A673 (cell line): ENCODE results near the gene RNASEH2A.

Source experiments
- CTCF ChIP-seq: fragments of 300-800, 200-600 bp; sonication (generic); conservative IDR thresholded peaks from 2 replicates; pipeline ENCODE4 v1.5.1; 2017; ENCODE audit warnings: low read depth, mild to moderate bottlenecking, antibody characterized with exemption, low read length, moderate library complexity, mixed read lengths
- EZH2 ChIP-seq: fragments of 200-600 bp; sonication (generic); IDR thresholded peaks from 2 replicates; pipeline ENCODE4 v1.6.1; 2017; ENCODE audit warnings: borderline replicate concordance, low read depth, mild to moderate bottlenecking, mixed read lengths, antibody characterized with exemption, low read length; ENCODE audit not compliant: poor library complexity, severe bottlenecking

GRCh38 chr19:12793290-12794195 is 12.8 kb upstream of the RNASEH2A start:
- no peak for TF ChIP-seq CTCF
- no peak for TF ChIP-seq EZH2
